ENCODE measurements around the gene IGF1.
"Not testable (repeated sequence)": the region's sequence is repeated elsewhere in the genome, so short reads cannot be mapped to it uniquely, and the experiment has no call there.

Gene IGF1

GRCh38 chr12:102390068-102390467 lies 90.3 kb downstream of the IGF1 start:
- DNase-seq (ENCODE audit: low read depth in 1 of 2, low spot score in 1 of 2): no peak

- no peak for DNase-seq (ENCODE audit: low read depth in 1 of 2, low spot score in 1 of 2)
Measured at GRCh38 chr12:102388469-102388868, 91.9 kb downstream of the IGF1 start.

GRCh38 chr12:102385343-102385742 lies 95.0 kb downstream of the IGF1 start:
- no peak for DNase-seq (ENCODE audit: low read depth in 1 of 2, low spot score in 1 of 2)

- no peak for DNase-seq (ENCODE audit: low read depth in 1 of 2, low spot score in 1 of 2)
Measured at GRCh38 chr12:102379346-102380162, 100.8 kb downstream of the IGF1 start.

- DNase-seq (ENCODE audit: low read depth in 1 of 2, low spot score in 1 of 2): no peak
Measured at GRCh38 chr12:102376781-102377180, 103.6 kb downstream of the IGF1 start.

GRCh38 chr12:102376181-102376747 lies 104.1 kb downstream of the IGF1 start:
- no peak for DNase-seq (ENCODE audit: low read depth in 1 of 2, low spot score in 1 of 2)

GRCh38 chr12:102374190-102374589 lies 106.2 kb downstream of the IGF1 start:
- no peak for DNase-seq (ENCODE audit: low read depth in 1 of 2, low spot score in 1 of 2)

GRCh38 chr12:102372087-102372486 lies 108.3 kb downstream of the IGF1 start:
- DNase-seq (ENCODE audit: low read depth in 1 of 2, low spot score in 1 of 2): no peak

GRCh38 chr12:102371165-102371564 lies 109.2 kb downstream of the IGF1 start:
- no peak for DNase-seq (ENCODE audit: low read depth in 1 of 2, low spot score in 1 of 2)

GRCh38 chr12:102369876-102370275 lies 110.5 kb downstream of the IGF1 start:
- DNase-seq (ENCODE audit: low read depth in 1 of 2, low spot score in 1 of 2): no peak

- no peak for DNase-seq (ENCODE audit: low read depth in 1 of 2, low spot score in 1 of 2)
Measured at GRCh38 chr12:102365365-102365764, 115.0 kb downstream of the IGF1 start.

GRCh38 chr12:102364709-102365108 lies 115.7 kb downstream of the IGF1 start:
- DNase-seq (ENCODE audit: low read depth in 1 of 2, low spot score in 1 of 2): no peak

GRCh38 chr12:102356690-102357089 lies 123.7 kb downstream of the IGF1 start:
- DNase-seq (ENCODE audit: low read depth in 1 of 2, low spot score in 1 of 2): no peak

- DNase-seq (ENCODE audit: low read depth in 1 of 2, low spot score in 1 of 2): not testable (repeated sequence)
Measured at GRCh38 chr12:102354281-102354680, 126.1 kb downstream of the IGF1 start.

- DNase-seq (ENCODE audit: low read depth in 1 of 2, low spot score in 1 of 2): no peak
Measured at GRCh38 chr12:102351322-102351721, 129.0 kb downstream of the IGF1 start.

GRCh38 chr12:102350070-102350469 lies 130.3 kb downstream of the IGF1 start:
- DNase-seq (ENCODE audit: low read depth in 1 of 2, low spot score in 1 of 2): no peak

GRCh38 chr12:102349079-102349478 lies 131.3 kb downstream of the IGF1 start:
- no peak for DNase-seq (ENCODE audit: low read depth in 1 of 2, low spot score in 1 of 2)

- DNase-seq (ENCODE audit: low read depth in 1 of 2, low spot score in 1 of 2): no peak
Measured at GRCh38 chr12:102347811-102348210, 132.6 kb downstream of the IGF1 start.

All from stimulated activated CD4-positive, alpha-beta T cell treated with anti-CD3 and anti-CD28 coated beads, Interleukin-15, amount 100 ng/mL, for 1 hour (primary cell).